ENCODE measurements around the gene TMEM108.

DNA sequence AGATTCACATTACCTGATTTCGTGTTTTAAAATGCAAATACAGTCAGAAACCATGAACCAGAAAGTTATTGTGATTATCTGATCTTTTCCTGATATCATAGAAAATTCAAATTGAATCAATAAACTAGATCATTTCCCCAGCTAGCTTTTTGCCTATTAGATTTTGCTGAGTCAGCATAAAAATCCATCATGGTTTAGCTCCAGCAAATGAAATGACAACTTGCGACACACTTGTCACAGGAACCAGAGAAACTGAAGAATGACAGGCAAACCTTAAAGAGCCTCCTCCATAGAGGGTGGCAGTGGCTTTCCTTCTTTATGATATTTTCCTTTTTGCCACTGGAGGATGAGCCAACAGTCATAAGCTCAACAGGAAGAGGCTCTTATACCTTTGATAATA, 30.6 kb upstream of the TMEM108 start:
- TF ChIP-seq RBAK (tag by site-specific recombination; IDR thresholded peaks at IDR 0.05) (no peak), ZNF768 (tag by site-specific recombination; IDR thresholded peaks at IDR 0.05) (no peak), GLIS1 (tag by site-specific recombination; IDR thresholded peaks at IDR 0.05) (no peak)
- TF ChIP-seq, protein P1, sequence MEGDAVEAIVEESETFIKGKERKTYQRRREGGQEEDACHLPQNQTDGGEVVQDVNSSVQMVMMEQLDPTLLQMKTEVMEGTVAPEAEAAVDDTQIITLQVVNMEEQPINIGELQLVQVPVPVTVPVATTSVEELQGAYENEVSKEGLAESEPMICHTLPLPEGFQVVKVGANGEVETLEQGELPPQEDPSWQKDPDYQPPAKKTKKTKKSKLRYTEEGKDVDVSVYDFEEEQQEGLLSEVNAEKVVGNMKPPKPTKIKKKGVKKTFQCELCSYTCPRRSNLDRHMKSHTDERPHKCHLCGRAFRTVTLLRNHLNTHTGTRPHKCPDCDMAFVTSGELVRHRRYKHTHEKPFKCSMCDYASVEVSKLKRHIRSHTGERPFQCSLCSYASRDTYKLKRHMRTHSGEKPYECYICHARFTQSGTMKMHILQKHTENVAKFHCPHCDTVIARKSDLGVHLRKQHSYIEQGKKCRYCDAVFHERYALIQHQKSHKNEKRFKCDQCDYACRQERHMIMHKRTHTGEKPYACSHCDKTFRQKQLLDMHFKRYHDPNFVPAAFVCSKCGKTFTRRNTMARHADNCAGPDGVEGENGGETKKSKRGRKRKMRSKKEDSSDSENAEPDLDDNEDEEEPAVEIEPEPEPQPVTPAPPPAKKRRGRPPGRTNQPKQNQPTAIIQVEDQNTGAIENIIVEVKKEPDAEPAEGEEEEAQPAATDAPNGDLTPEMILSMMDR (tag by site-specific recombination; IDR thresholded peaks at IDR 0.05), result no peak
- TF ChIP-seq, protein P2, sequence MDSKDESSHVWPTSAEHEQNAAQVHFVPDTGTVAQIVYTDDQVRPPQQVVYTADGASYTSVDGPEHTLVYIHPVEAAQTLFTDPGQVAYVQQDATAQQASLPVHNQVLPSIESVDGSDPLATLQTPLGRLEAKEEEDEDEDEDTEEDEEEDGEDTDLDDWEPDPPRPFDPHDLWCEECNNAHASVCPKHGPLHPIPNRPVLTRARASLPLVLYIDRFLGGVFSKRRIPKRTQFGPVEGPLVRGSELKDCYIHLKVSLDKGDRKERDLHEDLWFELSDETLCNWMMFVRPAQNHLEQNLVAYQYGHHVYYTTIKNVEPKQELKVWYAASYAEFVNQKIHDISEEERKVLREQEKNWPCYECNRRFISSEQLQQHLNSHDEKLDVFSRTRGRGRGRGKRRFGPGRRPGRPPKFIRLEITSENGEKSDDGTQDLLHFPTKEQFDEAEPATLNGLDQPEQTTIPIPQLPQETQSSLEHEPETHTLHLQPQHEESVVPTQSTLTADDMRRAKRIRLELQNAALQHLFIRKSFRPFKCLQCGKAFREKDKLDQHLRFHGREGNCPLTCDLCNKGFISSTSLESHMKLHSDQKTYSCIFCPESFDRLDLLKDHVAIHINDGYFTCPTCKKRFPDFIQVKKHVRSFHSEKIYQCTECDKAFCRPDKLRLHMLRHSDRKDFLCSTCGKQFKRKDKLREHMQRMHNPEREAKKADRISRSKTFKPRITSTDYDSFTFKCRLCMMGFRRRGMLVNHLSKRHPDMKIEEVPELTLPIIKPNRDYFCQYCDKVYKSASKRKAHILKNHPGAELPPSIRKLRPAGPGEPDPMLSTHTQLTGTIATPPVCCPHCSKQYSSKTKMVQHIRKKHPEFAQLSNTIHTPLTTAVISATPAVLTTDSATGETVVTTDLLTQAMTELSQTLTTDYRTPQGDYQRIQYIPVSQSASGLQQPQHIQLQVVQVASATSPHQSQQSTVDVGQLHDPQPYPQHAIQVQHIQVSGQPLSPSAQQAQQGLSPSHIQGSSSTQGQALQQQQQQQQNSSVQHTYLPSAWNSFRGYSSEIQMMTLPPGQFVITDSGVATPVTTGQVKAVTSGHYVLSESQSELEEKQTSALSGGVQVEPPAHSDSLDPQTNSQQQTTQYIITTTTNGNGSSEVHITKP (tag by site-specific recombination; IDR thresholded peaks at IDR 0.05), result no peak

Data from HEK293 (cell line).